AG08396 (cell line): Measurements from ENCODE around the gene GYS1.
A peak's percentile ranks its signal among the peaks of the same experiment; 100 is the strongest.
"Not testable (repeated sequence)": the region's sequence is repeated elsewhere in the genome, so short reads cannot be mapped to it uniquely, and the experiment has no call there.

Experiments used
- DNase-seq: peaks from one replicate; pipeline ENCODE4 v3.0.0; 2012; ENCODE audit warnings: low spot score, mixed read lengths

The GYS1 gene

DNA sequence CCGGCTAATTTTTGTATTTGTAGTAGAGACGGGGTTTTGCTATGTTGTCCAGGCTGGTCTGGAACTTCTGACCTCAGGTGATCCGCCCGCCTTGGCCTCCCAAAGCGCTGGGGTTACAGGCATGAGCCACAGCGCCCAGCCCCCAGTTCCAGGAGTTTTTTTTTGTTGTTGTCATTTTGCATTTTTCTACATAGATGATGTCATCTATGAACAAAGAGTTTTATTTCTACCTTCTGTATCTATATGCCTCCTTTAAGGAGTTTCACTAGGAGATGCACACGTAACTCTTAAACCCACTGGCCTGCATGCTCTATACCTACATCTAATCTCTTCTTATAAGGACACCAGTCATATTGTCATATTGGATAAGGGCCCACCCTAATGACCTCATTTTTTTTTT is 54.9 kb downstream of the GYS1 start:
- DNase-seq = no peak

DNA sequence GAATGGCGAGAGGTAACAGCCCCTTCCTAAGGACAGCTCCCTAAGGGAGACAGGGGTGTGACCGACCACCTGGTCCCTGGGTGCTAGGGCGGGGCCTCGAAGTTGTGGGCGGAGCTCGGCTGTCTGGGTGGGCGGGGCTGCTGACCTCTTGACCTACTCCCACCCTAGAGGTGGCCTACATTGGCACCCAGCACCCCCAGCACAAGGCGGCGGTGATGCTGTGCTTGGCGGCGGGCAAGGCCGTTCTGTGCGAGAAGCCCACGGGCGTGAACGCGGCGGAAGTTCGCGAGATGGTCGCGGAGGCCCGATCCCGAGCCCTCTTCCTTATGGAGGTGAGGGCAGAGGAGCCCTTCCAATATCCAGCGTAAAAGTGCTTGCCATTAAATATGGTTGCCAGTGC is 57.2 kb downstream of the GYS1 start:
- no peak for DNase-seq

DNA sequence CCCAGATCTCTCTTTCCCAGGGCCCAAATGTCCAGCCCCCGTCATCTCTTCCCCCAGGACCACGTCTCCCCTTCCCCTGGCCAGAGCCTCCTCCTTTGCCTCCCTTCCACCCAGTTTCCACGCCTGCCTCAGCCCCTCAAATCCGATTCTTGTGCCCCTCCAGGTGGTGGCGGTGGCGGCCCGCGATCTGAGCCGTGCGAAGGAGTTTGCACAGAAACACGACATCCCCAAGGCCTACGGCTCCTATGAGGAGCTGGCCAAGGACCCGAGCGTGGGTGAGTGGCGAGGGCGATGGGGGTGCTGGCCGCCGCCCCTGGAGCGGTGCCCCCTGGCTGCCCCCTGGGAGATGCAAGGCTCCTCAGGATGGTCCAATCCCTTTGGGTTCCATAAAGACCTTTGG is 58.3 kb downstream of the GYS1 start:
- no peak for DNase-seq

DNA sequence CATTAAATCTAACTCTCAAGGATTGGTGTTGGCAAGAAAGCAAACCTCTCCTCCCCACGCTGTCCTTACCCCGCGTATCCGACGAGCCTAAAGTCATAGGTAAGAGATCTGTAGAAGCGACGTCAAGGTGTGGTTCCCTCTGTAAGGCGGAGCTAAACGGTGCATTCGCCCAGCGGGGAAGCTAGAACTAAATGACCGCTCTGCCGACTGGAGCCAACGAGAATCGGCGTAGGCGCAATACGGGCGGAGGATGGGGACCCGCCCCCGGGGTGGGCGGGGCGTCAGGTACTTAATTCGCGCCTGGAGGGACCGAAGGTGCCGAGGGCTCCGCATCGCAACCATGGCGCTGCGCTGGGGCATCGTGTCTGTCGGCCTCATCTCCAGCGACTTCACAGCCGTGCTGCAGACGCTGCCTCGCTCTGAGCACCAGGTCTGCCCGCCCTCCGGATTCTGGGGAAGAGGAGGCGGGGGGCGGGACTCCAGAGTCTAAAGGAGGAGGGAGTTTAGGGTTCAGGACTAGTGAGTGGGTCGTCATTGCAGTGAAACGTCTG is 59.7 kb downstream of the GYS1 start, which contains the start of gene DHDH:
Gene DHDH, plus strand, starts transcription at position 318 of the 551 bp plus-strand sequence. Its CDS starts 23 bp downstream, at position 341.
- peak; percentile 68 for DNase-seq

DNA sequence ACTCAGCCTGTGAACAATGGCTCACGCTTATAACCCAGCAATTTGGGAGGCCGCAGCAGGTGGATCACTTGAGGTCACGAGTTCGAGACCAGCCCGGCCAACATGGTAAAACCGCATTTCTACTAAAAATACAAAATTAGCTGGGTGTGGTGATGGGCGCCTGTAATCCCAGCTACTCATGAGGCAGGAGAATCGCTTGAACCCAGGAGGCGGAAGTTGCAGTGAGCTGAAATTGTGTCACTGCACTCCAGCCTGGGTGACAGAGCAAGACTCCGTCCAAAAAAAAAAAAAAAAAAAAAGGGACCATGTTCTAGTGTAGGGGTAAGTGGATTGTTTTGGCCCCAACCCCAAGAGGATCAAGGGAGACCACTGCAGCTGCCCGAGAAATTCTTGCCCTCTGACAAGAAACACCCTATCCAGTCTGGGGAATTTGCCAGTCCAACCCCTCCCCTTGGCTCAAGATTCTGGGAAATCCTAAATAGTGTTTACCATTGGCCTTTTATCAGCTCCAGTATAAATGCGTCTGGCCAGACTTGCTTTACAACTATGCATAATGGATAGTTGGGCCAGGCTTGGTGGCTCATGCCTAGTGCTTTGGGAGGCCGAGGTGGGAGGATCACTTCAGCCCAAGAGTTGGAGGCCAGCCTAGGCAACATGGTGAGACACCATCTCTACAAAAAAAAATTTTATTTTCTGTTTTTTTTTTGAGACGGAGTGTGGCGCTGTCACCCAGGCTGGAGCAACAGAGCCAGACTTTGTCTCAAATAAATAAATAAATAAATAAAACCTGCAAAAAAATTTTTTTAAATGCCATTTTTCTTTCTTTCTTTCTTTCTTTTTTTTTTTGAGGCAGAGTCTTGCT is 64.7 kb downstream of the GYS1 start:
- DNase-seq = no peak

DNA sequence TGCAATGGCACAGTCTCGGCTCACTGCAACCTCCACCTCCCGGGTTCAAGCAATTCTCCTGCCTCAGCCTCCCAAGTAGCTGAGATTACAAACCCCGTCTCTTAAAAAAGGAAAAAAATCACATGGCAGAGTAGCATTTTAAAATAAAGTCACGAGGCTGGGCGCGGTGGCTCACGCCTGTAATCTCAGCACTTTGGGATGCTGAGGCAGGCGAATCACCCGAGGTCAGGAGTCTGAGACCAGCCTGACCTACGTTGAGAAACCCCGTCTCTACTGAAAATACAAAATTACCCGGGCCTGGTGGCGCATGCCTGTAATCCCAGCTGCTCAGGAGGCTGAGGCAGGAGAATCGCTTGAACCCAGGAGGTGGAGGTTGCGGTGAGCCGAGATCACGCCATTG is 65.4 kb downstream of the GYS1 start:
- not testable (repeated sequence) for DNase-seq

DNA sequence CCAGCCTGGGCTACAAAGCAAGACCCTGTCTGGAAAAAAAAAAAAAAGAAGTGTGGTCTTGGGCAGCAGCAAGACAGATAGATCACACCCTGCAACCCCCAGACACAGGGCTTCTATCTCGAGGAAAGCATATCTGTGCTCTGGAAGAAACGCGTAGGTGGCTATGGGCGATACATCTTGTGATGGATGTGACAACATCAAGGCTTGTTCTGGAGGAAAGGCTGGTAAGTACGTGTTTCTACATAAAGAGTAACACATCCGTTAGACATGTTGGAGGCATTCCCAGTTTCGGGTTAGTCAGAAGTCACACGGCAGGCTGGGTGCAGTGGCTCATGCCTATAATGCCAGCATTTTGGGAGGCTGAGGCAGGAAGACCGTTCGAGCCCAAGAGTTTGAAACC is 66.2 kb downstream of the GYS1 start:
- DNase-seq = peak; percentile 83

DNA sequence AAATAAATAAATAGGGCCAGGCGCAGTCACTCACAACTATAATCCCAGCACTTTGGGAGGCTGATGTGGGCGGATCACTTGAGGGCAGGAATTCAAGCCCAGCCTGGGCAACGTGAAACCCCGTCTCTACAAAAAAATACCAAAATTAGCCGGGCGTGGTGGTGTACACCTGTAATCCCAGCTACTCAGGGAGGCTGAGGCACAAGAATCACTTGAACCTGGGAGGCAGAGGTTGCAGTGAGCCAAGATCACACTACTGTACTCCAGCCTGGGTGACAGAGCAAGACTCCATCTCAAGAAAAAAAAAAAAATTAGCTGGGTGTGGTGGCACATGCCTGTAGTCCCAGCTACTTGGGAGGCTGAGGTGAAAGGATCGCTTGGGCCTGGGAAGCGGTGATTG is 67.2 kb downstream of the GYS1 start:
- DNase-seq = not testable (repeated sequence)

DNA sequence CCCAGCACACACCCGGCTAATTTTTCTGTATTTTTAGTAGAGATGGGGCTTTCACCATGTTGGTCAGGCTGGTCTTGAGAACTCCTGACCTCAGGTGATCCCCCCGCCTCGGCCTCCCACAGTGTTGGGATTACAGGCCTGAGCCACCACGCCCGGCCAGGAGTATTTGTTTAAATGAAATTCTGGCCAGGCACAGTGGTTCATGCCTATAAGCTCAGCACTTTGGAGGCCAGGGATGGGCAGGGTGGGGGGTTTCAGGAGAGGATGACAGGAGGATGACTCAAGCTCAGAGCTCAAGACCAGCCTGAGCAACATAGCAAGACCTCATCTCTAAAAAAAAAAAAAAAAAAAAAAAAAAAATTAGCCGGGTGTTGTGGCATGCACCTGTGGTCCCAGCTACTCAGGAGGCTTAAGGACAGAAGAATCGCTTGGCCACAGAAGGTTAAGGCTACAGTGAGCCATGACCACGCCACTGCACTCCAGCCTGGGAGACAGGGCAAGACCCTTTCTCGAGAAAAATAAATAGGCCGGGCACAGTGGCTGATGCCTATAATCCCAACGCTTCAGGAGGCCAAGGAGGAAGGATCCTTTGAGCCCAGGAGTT is 67.8 kb downstream of the GYS1 start:
- DNase-seq = peak; percentile 58

DNA sequence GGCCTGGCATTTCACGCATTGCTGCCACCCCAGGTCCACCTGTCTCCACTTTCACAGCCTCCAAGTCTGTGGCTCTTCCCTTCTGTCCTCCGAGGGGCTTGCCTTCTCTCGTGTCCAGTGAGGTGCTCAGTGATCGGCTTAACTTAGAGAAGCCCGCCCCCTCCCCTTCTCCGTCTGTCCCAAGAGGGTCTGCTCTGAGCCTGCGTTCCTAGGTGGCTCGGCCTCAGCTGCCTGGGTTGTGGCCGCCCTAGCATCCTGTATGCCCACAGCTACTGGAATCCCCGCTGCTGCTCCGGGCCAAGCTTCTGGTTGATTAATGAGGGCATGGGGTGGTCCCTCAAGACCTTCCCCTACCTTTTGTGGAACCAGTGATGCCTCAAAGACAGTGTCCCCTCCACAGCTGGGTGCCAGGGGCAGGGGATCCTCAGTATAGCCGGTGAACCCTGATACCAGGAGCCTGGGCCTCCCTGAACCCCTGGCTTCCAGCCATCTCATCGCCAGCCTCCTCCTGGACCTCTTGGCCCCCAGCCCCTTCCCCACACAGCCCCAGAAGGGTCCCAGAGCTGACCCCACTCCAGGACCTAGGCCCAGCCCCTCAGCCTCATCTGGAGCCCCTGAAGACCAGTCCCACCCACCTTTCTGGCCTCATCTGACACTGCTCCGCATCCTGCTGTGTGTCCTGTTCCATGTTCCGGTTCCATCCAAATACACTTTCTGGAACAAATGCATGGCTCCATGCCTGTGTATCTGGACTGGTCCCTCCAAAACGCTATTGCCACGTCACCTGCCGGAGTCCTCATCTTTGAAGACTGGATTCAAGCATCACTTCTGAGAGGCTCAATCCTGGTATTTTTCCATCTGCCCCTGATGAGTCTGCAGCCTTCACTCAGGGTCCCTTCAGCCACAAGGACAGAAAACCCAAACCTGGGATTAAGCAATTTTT is 70.3 kb downstream of the GYS1 start:
- no peak for DNase-seq

DNA sequence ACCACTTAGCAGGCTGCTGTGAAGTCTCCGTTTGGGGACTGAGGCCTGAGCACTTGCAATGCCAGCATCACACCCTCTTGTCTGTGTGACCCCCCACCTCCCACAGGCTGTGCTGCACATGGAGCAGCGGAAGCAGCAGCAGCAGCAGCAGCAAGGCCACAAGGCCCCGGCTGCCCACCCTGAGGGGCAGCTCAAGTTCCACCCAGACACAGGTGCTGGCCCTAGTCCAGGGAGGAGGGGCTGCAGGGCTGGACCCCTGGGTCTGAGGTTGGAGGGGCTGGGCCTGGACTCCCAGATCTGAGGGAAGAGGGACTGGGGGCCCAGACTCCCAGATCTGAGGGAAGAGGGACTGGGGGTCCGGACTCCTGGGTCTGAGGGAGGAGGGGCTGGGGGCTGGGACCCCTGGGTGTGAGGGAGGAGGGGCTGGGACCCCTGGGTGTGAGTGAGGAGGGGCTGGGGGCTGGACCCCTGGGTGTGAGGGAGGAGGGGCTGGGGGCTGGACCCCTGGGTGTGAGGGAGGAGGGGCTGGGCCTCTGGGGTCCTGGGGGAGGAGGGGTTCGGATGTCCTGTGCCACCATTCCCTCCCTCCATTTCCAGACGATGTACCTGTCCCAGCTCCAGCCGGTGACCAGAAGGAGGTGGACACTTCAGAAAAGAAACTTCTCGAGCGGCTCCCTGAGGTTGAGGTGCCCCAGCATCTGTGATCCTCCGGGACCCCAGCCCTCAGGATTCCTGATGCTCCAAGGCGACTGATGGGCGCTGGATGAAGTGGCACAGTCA is 71.2 kb downstream of the GYS1 start:
- DNase-seq = no peak

DNA sequence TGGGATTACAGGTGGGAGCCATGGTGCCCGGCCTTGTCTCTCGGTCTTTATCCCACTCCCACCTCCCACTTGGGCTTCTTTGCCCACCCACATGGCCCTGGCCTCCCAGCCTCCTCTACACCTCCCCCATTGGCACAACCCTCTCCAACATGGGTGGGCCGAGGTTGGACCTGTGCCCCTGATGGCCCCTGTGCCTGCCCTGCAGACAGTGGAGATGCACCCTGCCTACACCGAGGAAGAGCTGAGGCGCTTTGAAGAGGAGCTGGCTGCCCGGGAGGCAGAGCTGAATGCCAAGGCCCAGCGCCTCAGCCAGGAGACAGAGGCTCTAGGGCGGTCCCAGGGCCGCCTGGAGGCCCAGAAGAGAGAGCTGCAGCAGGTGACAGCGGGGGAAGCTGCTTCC is 72.2 kb downstream of the GYS1 start:
- no peak for DNase-seq

DNA sequence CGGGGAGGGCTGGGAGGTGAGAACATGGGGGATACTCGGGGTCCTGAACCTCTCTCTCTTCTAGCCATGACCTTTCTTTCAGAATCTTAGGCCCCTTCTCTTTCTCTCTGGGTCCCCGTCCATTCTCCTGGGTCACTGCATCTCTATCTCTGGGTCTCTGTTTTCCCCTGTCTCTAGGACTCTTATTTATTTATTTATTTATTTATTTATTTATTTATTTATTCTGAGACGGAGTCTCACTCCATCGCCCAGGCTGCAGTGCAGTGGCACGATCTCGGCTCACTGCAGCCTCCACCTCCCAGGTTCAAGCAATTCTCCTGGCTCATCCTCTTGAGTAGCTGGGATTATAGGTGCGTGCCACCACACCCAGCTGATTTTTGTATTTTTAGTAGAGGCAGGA is 73.8 kb downstream of the GYS1 start:
- not testable (repeated sequence) for DNase-seq

DNA sequence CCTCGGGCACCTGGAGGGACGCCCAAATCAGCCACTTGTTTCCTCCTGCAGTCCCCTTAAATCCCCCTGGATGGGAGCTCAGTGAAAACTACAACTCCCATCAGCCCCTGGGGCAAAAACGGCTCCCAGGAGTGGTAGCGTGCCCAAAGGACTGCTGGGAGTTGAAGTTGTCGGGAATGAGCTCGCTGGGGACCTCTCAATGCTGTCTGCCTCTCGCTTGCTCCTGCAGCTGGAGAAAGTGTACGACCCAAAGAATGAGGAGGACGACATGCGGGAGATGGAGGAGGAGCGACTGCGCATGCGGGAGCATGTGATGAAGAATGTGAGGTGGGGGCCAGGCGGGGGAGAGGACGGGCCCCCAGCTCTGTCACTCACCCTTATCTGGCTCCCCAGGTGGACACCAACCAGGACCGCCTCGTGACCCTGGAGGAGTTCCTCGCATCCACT is 74.3 kb downstream of the GYS1 start:
- no peak for DNase-seq
